NCI-H146 treated with DMSO at 0.1 percent for 48 hours (cell line): Measurements from ENCODE around the gene ZNF488.
"Not testable (repeated sequence)": the region's sequence is repeated elsewhere in the genome, so short reads cannot be mapped to it uniquely, and the experiment has no call there.

Source experiments
- DNase-seq: peaks from one replicate; lab custom pipeline; 2025; ENCODE audit not compliant: unreplicated experiment; lab: John Stamatoyannopoulos, UW

The ZNF488 gene

GRCh38 chr10:47410271-47410670 is 26.2 kb upstream of the ZNF488 start:
- no peak for DNase-seq

DNA sequence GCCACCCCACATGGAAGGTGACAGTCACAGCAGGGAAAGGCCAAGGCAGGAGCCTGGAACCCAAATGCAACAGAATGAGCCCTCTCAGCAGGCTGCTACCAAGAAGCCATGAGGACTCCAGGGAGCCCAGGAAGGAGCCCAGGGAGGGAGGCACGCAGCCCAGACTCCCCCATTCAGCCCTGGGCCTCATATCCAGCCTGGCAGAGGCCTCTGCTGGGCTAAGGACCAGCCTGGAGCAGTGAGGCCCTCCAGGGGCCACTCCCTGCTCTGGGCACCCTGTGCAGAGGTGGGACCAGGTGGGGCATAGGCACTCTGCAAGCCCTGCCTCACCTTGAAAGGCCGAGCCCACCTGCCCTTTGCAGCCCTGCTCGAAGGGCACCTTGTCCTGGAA is 25.8 kb upstream of the ZNF488 start:
- no peak for DNase-seq

DNA sequence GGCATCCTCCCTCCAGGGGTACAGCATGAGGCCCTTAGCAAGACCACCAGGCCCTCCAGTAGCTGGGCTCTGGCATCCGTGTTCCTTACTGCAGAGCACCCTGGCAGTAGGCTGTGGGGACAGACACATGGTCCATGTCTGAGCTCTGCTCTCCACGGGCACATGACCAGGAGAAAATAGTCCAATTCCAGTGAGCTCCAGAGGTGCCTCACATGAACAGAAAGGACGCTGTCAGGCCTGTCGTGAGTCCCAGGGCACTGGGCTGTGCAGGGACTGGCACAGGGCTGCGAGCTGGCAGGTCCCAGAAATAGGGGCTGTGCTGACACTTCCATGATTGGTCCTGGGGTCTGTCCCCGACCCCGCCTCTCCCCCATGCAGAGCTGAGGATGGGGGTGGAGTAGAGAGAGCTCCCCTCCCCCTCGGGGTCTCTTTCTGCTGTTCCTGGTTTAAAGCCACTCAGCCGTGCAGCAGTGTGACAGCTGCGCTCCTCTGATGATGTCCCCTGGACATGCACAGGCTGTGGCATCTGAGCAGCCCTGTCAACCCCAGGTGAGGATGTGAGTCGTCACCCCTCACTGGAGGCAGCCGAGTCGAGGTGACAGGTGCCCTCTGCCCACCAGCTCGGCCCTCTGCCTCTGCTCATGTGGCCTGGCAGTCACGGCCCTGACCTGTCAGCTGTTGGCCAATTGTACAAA is 25.2 kb upstream of the ZNF488 start:
- DNase-seq: no peak

DNA sequence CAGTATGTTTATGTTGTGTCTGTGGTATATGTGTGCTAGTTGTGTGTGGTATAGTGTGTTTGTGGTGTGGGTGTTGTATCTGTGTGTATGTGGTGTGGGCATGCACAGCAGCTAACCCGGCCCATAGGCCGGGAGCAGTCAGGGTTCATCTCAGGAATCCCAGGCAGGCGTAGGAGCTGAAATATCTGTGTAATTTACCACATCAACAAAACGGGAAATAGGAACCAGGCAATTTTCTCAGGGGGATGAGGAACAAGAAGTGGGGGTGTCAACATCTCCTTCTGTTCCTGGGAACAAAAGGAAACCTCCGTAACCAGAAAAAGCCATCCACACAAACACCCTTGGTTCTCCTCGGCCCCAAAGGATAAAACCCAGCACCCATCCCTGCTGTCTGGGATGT is 24.5 kb upstream of the ZNF488 start:
- no peak for DNase-seq

DNA sequence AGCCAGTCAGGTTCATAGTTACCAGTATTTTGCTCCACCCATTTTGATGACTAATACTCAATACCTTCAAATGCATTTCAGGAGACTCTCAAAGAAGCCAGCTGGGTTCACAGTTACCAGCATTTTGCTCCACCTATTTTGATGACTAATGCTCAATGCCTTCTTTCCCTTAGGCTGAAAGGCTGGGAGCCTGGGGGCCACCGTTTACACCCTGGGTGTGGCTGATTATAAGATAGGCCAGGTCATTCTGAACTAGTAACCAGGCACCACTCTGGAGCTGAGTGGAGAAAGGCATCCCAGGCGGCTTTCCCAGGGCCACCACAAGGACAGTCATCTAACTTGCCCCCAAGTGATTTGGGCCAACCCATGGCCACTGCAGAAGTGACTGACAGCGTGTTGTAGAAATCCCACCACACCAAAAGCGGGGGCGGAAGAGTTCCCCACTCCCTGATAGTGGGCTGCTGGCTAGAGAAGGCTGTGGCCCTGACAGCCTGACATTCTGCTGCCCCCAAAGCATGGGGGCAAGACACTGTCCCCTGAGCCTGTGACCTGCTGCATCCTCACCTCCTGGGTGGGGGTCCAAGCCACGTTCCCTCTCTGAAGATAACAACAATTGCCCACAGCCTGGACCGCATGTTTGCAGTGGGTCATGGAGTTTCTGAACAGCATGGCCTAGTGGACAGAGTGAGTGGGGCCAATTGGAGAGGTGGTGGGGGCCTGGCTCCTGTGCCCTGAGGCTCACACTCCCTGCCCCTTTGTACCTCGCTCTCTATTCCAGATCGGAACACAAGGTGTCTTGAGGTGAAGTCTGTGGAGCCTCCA is 23.0 kb upstream of the ZNF488 start:
- DNase-seq: no peak

DNA sequence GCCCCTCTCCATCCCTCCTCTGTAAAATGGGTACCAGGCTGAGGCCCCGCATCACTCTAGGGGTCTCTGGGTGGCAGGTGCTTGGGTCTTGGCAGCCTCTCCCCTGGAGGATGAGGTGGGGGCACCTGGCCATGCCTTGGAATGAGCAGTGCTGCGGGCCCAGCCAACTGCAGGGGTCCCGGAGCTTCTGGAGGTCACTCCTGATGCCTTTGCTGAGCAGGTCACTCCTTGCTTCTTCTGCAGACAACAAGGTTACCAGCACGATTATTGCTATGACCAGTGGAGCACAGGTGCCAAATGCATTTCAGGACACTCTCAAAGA is 22.4 kb upstream of the ZNF488 start:
- DNase-seq: no peak

DNA sequence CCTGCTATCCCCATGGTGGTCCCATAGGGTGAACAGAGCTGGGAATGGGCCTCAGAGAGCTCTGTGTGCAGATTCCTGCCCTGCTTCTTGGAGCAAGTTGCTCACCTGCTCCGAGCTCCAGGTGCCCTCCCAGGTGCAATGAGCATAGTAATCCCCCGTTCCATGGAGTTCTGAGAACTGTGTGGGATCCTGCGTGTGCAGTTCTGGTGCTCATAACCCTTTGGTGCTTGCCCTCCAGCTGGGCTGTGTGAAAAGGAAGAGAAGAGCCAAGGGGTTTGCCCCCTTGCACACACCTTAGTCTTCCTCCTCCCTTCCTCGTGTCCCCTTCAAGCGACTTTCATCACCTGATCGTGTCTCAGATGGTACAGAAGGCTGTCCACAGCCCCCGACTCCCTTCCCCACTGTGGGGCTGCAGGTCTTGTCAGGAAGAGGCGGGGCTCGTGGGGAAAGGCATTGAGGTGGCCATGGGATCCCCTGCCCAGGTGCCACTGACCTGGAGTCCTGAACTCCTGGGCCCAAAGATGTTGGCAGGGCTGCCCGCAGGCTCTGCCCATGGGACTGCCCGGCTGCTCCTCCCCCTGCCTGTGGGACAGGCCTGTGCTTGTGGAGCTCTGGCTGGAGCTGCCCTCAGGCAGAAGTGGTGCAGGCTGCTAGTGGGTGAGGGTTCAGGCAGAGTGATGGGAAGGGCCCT is 21.9 kb upstream of the ZNF488 start:
- DNase-seq: no peak

DNA sequence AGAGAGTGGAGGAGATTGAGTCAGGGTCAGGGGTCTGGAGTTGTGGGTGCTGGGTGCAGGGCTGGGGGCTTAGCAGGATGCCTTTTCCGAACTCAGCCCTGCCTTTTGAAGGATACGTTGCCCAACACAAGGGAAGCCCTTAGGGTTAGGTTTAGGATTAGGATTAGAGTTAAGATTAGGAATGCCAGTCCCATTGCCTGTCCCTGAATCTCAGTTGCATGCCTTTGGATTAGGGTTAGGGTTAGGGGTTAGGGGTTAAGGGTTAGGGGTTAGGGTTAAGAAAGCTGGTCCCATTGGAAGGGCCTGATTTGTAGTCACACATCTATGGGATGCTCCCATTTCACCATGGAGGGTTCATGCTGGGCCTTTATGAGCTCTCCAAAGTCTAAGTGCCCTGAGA is 20.8 kb upstream of the ZNF488 start:
- DNase-seq: no peak

GRCh38 chr10:47404446-47404845 is 20.4 kb upstream of the ZNF488 start:
- DNase-seq: no peak

DNA sequence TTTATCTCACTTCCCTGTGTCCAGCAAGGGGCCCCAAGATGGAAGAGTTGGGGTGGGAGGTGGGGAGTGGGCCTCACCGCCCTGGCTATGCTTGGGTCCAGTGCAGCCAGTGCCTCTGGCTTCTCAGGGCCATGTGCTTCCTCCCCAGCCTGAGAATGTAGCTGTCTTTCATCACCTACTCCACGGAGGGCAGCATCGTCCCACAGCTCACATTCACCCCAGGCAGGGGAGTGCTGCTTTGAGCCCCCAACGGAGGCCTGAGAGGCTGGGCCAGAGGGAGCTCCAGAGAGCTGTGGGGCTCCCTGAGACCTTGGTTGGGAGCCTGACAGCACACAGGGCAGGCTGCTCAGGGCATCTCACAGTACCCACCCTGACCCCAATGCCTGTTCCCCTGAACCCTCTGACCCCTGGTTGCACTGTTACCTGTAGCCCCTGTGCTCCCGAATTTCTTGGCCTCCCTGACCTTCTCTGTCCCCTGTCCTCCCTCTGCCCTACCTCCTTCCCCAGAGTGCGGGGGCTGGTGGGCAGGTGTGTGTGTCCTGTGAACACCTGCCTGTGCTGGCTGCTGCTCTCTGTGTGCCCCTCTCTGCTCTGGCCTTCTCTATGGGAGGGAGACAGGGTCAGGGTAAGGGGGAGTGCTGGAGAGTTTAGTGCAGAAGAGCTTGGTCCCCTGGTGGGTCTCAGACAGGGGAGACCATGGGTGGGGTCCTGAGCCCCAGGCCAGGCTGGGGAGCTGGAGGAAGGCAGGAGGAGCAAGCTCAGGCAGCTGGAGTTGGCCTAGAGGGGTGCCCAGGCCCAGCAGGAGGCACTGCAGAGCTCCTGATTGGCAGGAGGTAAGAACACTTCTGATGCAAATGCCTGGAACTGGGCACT is 19.6 kb upstream of the ZNF488 start:
- DNase-seq: no peak

- no peak for DNase-seq
These were observed 18.7 kb upstream of the ZNF488 start for GRCh38 chr10:47402641-47403301.

DNA sequence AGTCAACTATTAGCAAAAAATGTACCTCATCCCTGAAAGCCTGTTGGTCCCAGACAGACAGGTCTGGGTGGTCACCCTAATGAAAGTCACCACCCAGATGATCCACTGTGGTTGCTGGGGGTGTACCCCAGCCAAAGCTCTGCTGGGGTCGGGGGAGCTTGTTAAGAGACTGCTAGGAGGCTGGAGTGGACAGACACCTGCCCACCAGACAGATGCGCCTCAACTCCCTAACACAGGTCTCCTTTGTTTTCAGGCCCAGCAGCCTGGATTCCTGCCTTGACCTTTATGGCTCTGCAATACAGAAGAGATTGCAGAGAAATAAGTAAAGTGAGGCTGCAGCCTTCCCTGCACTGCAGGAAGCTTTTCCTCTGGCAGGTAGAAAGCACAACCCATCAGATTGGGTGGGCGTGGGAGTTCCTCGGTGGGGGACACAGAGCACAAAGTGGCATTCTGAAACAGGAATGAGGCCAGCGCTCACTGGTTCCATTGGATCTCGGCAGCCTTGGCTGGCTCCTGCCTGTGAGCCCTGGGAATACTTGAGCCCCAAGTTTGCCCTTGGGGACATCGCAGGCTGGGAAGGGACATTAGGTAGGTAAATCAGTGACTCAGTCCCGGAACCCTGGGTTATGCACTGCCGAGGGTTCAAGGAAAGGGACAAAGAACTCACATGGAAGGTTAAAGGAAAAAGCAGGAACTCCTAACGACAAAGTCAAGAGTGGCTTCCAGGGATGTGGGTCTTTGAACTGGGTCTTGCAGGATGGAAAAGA is 18.0 kb upstream of the ZNF488 start:
- no peak for DNase-seq

GRCh38 chr10:47401210-47401609 is 17.1 kb upstream of the ZNF488 start:
- no peak for DNase-seq

- DNase-seq: no peak
These were observed 16.7 kb upstream of the ZNF488 start for GRCh38 chr10:47400786-47401185.

GRCh38 chr10:47400251-47400650 is 16.2 kb upstream of the ZNF488 start:
- DNase-seq: no peak

GRCh38 chr10:47397256-47397655 is 13.2 kb upstream of the ZNF488 start:
- DNase-seq: no peak

DNA sequence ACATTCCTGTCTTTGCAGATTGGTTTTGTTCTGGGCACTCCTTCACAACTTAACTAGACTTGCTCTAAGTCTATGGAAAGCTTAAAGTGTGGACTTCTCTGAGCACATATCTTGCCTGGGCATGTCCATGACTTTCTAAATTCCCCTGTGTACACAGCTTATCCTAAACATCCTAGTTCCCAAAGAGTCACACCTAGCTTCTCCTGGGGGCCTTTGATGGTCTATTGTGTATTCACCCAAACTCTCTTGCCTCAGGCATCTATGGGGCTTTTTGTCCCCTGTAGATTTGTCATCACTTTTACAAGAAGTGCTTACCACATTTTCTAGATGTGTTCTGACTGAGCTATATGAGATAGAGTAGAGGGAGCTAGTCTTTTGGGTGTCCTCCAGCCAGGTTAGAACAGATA is 12.2 kb upstream of the ZNF488 start:
- DNase-seq: no peak

DNA sequence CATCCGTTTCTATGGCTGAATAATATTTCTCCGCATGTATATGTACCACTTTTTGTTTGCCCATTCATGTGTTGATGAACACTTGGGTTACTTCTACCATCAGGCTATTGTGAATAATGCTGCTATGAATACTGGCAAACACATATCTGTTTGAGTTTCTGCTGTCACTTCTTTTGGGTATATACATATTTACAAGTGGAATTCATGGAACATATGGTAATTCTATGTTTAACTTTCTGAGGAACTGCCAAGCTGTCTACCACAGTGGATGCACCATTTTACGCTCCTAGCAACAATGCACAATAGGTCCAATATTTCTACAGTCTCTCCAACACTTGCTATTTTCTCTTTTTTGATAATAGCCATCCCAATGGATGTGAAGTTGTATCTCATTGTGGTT is 5.5 kb upstream of the ZNF488 start:
- no peak for DNase-seq

- no peak for DNase-seq
These were observed 4.8 kb upstream of the ZNF488 start for GRCh38 chr10:47388879-47389278.

DNA sequence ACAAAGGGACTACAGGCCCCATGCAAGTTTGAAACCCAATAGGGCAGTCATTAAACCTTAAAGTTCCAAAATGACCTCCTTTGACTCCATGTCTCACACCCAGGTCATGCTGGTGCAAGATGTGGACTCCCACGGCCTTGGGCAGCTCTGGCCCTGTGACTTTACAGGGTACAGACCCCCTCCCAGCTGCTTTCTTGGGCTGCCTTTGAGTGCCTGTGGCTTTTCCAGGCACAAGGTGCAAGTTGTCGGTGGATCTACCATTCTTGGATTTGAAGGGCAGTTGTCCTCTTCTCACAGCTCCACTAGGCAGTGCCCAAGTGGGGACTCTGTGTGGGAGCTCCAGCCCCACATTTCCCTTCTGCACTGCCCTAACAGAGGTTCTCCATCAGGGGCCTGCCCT is 2.0 kb upstream of the ZNF488 start:
- not testable (repeated sequence) for DNase-seq
